GM12874 (cell line): ENCODE measurements around the gene PDCD1LG2.

Experiments used
- CTCF ChIP-seq: IDR thresholded peaks from 2 replicates; pipeline ENCODE4 v1.5.1; 2011; ENCODE audit warnings: low read depth, mild to moderate bottlenecking, control low read depth, low read length, moderate library complexity; ENCODE audit not compliant: insufficient read depth

PDCD1LG2 gene

GRCh38 chr9:5593904-5594303 lies 83.6 kb downstream of the PDCD1LG2 start:
- TF ChIP-seq CTCF = no peak

DNA sequence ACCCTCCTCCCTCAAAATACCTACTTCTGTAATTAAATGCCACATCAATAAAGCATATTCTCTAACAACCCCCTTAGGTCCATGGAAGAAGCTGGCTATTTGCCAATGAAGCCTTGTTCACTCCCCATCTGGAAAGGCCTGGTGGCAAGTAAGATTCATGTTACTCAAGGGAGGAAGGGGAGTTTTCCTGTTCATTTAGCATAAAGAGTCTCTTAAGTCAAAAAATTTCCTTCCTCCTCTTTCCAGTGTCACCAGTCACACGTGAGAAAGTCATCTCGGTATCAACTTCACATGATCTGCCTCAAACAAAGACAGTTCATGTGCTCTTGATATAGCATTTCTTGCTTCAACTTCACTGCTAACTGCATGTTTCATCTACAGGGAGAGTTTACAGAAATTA lies 85.8 kb downstream of the PDCD1LG2 start:
- no peak for TF ChIP-seq CTCF

DNA sequence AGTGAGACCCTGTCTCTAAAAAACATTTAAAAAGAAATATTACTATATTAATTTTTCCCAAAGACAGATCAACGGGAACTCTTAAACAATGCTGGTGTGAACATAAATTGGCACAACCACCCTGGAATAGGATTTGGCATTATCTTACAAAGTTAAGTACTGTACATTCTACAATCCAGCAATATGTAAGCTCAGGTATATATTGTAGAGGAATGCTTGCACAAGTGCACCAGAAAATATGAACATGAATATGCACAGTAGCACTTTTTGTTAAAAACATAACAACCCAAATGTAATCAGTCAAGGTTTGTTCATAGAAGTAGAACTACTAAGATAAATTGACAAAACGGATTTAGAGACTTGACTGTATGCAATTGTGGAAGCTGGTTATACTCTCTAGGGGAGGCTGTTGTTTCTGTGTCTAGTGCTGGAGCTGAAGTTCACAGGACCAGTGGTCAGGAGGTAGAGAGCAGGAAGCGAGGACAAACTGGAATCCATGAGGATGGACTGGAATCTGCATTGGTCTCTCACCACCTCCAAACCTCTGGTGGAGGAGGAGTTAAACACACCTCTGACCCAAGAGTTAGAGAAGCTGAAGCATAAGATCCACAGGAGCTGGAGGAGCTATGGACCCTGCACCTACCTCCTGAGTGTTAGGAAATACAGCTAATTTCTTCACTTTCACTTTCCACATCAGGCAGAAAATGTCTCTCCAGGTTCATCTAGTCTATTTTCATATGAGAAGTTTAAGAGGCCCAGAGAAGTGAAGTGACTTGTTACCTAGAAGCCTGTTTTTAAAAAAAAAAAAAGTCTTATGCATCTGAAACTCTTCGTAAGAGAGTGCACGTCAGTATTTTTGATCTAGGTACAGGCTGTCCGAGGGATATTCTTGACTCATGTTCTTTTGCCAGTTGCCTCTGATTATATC lies 98.2 kb downstream of the PDCD1LG2 start:
- TF ChIP-seq CTCF = 0 out of 2 replicates have a peak, but pooled peaks have one; percentile 3

DNA sequence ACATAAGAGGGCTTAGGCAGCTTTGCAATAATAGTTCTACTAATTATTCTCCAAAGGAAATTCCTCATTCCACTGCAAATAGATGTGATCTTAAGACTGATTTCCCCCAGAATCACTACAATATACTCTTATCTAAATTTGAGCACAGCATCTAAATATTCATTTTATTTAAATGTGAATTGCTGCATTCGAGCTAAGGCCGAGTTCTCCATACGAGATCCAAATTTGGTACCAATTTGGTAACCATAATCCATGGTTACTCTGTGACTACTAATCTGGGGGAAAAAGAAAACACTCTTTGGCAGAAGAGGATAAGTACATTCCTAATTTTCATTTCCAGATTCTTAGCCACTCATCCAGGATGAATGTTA lies 98.9 kb downstream of the PDCD1LG2 start:
- no peak for TF ChIP-seq CTCF

DNA sequence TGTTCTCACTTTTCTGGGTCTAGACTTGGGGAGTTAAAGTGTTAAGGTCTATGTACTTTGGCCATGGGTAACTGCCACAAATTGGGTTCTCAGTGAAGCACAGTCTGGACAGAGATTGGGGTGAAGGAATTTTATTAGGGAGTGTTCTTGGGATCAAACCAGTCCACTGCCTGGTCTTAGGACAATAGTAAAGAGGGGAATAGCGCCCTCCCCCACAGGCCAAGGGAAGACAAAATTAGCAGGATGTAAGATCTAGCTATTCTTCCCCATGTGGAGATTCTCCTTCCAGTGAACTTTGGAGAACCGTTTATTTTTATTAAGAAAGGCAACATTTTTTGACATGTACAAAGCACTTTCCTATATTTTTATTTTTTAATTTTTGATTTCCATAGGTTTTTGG lies 100.2 kb downstream of the PDCD1LG2 start:
- TF ChIP-seq CTCF = no peak

GRCh38 chr9:5611321-5612184 lies 101.2 kb downstream of the PDCD1LG2 start:
- TF ChIP-seq CTCF = no peak

DNA sequence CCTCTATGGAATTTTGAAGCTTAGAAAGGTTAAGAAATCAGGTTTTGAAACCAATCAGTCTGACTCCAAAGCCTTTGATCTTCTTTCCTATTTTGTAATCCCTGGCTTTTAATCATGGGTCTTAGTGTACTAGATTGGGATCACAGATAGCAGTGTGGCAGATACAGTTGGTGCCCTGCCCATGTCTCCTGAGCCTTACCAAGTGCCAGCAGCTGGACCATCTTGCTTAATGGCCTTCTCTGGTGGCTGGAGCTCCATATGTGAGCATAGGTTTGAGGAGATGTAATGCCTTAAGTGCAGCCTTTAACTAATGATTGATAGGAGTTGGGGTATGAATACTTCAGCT lies 101.8 kb downstream of the PDCD1LG2 start:
- TF ChIP-seq CTCF = no peak
